GM15510 (cell line): ENCODE results near the gene TAB3.

Experiments
- POLR2A ChIP-seq: IDR thresholded peaks from 3 replicates; pipeline ENCODE4 v1.6.1; 2011; ENCODE audit warnings: borderline replicate concordance; ENCODE audit not compliant: insufficient read length; ENCODE audit errors: extremely low read depth

TAB3 gene

DNA sequence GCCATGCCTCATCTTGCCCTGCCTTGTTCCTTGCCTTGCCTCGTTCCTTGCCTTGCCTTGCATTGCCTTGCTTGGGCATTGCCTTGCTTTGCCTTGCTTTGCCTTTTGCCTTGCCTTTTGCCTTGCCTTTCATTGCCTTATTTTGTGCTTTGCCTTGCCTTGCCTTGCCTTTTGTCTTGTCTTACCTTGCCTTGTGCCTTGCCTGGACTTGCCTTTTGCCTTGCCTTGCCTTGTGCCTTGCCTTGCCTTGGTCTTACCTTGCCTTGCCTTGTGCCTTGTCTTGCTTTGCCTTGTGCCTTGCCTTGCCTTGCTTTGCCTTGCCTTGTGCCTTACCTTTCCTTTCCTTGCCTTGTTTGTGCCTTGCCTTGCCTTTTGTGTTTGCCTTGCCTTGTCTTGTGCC lies 88.2 kb downstream of the TAB3 start:
- TF ChIP-seq POLR2A = no peak

- no peak for TF ChIP-seq POLR2A
These were observed 89.7 kb downstream of the TAB3 start for GRCh38 chrX:30799327-30799726.

DNA sequence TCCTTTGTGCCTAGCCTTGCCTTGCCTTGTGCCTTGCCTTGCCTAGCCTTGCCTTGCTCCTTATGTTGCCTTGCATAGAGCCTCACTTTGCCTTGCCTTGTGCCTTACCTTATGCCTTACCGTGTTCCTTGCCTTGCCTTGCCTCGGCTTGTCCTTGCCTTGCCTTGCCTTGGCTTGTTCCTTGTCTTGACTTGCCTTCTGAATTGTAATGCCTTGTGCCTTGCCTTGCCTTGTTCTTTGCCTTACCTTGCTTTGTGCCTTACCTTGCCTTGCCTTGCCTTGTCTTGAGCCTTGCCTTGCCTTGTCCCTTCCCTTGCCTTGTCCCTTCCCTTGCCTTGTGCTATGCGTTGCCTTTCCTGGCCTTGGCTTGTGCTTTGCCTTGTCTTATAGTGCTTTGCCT lies 90.2 kb downstream of the TAB3 start:
- TF ChIP-seq POLR2A = no peak

GRCh38 chrX:30795981-30796958 lies 92.8 kb downstream of the TAB3 start:
- no peak for TF ChIP-seq POLR2A

DNA sequence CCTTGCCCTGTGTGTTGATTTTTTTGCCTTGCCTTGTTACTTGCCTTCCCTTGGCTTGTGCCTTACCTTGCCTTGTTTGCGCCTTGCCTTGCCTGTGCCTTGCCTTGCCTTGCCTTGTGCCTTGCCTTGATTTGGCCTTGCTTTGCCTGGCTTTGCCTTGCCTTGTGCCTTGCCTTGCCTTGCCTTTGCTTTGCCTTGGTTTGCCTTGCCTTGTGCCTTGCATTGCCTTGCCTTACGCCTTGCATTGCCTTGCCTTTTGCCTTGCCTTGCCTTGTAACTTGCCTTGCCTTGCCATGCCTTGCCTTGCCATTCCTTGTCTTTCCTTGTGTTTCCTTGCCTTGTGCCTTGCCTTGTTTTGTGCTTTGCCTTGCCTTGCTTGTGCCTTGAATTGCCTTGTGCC lies 94.6 kb downstream of the TAB3 start:
- no peak for TF ChIP-seq POLR2A

GRCh38 chrX:30793767-30794103 lies 95.3 kb downstream of the TAB3 start:
- no peak for TF ChIP-seq POLR2A

- TF ChIP-seq POLR2A = no peak
These were observed 95.8 kb downstream of the TAB3 start for GRCh38 chrX:30793075-30793766.

- TF ChIP-seq POLR2A = no peak
These were observed 97.5 kb downstream of the TAB3 start for GRCh38 chrX:30791296-30792278.

GRCh38 chrX:30787012-30787411 lies 102.0 kb downstream of the TAB3 start:
- TF ChIP-seq POLR2A = no peak

DNA sequence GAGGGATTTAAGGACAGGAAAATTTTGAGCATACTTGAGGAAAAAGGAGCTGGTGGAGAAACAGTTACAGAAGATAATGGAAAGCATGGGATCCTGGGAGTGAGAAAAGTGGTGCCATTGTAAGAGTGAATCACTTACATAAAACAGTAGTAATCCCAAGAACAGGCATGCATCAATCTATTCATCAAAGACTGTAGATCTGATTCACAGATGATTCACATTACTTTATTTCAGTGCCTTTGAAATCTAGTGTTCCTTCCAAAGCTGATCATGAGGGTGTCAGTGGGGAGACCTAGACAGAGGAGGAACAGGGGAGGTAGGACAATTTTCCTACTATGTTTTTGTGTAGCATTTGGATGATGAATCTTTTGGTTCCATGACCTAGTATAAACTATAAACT lies 102.7 kb downstream of the TAB3 start:
- no peak for TF ChIP-seq POLR2A

GRCh38 chrX:30781711-30782444 lies 107.2 kb downstream of the TAB3 start:
- no peak for TF ChIP-seq POLR2A

- TF ChIP-seq POLR2A = no peak
These were observed 109.5 kb downstream of the TAB3 start for GRCh38 chrX:30779453-30780030.

DNA sequence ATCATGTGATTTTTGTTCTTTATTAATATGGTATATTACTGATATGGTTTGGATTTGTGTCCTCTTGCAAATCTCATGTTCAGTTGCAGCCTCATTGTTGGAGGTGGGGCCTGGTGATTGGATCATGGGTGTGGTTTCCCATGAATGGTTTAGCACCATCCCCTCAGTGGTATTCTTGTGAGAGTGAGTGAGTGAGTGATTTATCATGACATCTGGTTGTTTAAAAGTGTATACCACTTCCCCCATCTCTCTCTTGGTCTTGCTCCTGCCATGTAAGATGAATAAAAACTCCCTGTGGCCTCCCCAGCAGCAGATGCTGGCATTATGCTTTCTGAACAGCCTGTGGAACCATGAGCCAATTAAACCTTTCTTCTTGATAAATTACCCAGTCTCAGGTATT lies 111.5 kb downstream of the TAB3 start:
- no peak for TF ChIP-seq POLR2A
